IMR-90 (cell line): ENCODE data around the gene SLC17A8. TPM values are rescaled to one million over a fixed set of nuclear protein-coding genes. Genes with fewer than 3 reads are reported as not detected.

Experiments
- ATAC-seq: fragments of 200-7000 bp; cut with Tn5 transposase; 2 replicates; pipeline ENCODE4 v1.9.1; 2020; ENCODE audit warnings: low read depth, mild to moderate bottlenecking, moderate library complexity
- BruUV-seq: library from RNA; stranded (reverse); fragments of 400-500 nt; replicated peaks from 2 replicates; lab custom pipeline; 2021; lab: Mats Ljungman, UMichigan
- CTCF ChIA-PET: fragments of 300-600 bp; formaldehyde crosslinking; extraction: SDS; loops from one replicate; lab custom pipeline; 2021; ENCODE audit warnings: antibody characterized with exemption; lab: Yijun Ruan, JAX
- POLR2A ChIA-PET: fragments of 300-600 bp; sonication (Branson Sonifier 250); formaldehyde crosslinking; loops from one replicate; lab custom pipeline; 2022; ENCODE audit warnings: antibody characterized with exemption; ENCODE audit not compliant: unreplicated experiment; lab: Charles Lee
- DNase-seq: peaks from one replicate; pipeline ENCODE4 v3.0.0; 2013
- H2AFZ ChIP-seq: replicated peaks from 2 replicates; pipeline ENCODE3; 2013; ENCODE audit warnings: low read length, mild to moderate bottlenecking; ENCODE audit not compliant: poor library complexity
- H2AK5ac ChIP-seq: 2 replicates; pipeline ENCODE4 v1.6.1; 2013; ENCODE audit warnings: low read depth, low read length, inconsistent platforms
- H2AK9ac ChIP-seq: replicated peaks from 2 replicates; pipeline ENCODE3; 2013; ENCODE audit warnings: mild to moderate bottlenecking, low read depth, low read length, moderate library complexity; ENCODE audit not compliant: poor library complexity
- H2BK120ac ChIP-seq: 2 replicates; pipeline ENCODE4 v1.6.1; 2013; ENCODE audit warnings: low read depth, low read length, inconsistent platforms
- H2BK15ac ChIP-seq: 3 replicates; pipeline ENCODE4 v1.6.1; 2013; ENCODE audit warnings: low read depth, low read length, inconsistent platforms
- H2BK20ac ChIP-seq: 2 replicates; pipeline ENCODE4 v1.6.1; 2013; ENCODE audit warnings: low read depth, mild to moderate bottlenecking, inconsistent platforms, low read length, moderate library complexity
- H2BK5ac ChIP-seq: 2 replicates; pipeline ENCODE4 v1.6.1; 2013; ENCODE audit warnings: mild to moderate bottlenecking, low read depth, low read length, inconsistent platforms; ENCODE audit not compliant: poor library complexity, severe bottlenecking
- H3K14ac ChIP-seq: replicated peaks from 2 replicates; pipeline ENCODE4 v1.6.1; 2013; ENCODE audit warnings: low read depth, low read length, inconsistent platforms
- H3K18ac ChIP-seq: 2 replicates; pipeline ENCODE4 v1.6.1; 2013; ENCODE audit warnings: low read depth, low read length, control low read depth
- H3K23ac ChIP-seq: 2 replicates; pipeline ENCODE4 v1.6.1; 2013; ENCODE audit warnings: low read depth, low read length, inconsistent platforms
- H3K27ac ChIP-seq: 2 replicates; pipeline ENCODE4 v1.5.1; 2013; ENCODE audit warnings: mild to moderate bottlenecking, control low read depth, low read length; ENCODE audit not compliant: insufficient read depth
- H3K27me3 ChIP-seq: 2 replicates; pipeline ENCODE4 v1.6.1; 2013; ENCODE audit warnings: low read length; ENCODE audit not compliant: control insufficient read depth, insufficient read depth
- H3K36me3 ChIP-seq: 2 replicates; pipeline ENCODE4 v1.6.1; 2013; ENCODE audit warnings: low read length, mixed read lengths; ENCODE audit not compliant: control insufficient read depth, insufficient read depth
- H3K4ac ChIP-seq: 2 replicates; pipeline ENCODE4 v1.6.1; 2013; ENCODE audit warnings: low read depth, low read length, inconsistent platforms
- H3K4me1 ChIP-seq: 2 replicates; pipeline ENCODE4 v1.6.1; 2013; ENCODE audit warnings: low read length, mixed read lengths; ENCODE audit not compliant: control insufficient read depth, insufficient read depth
- H3K4me2 ChIP-seq: 2 replicates; pipeline ENCODE4 v1.6.1; 2013; ENCODE audit warnings: low read depth, mild to moderate bottlenecking, control low read depth, low read length, moderate library complexity
- H3K4me3 ChIP-seq: 2 replicates; pipeline ENCODE4 v1.5.1; 2013; ENCODE audit warnings: low read depth, mild to moderate bottlenecking, control low read depth, low read length, moderate library complexity; ENCODE audit not compliant: insufficient read depth
- H3K56ac ChIP-seq: 2 replicates; pipeline ENCODE4 v1.6.1; 2013; ENCODE audit warnings: low read length, inconsistent platforms; ENCODE audit not compliant: insufficient read depth; ENCODE audit errors: extremely low read depth
- H3K79me1 ChIP-seq, 2 experiments: 2 replicates each; pipeline ENCODE4 v1.6.1; 2013; ENCODE audit warnings: low read length in 2 of 2, inconsistent platforms in 1 of 2, low read depth in 1 of 2
- H3K9ac ChIP-seq: 2 replicates; pipeline ENCODE4 v1.6.1; 2013; ENCODE audit warnings: low read depth, low read length, control low read depth
- H3K9me1 ChIP-seq: 2 replicates; pipeline ENCODE4 v1.6.1; 2013; ENCODE audit warnings: low read length, inconsistent platforms; ENCODE audit not compliant: insufficient read depth
- H3K9me3 ChIP-seq: 2 replicates; pipeline ENCODE4 v1.6.1; 2013; ENCODE audit warnings: low read length; ENCODE audit not compliant: control insufficient read depth, insufficient read depth
- H4K20me1 ChIP-seq: 2 replicates; pipeline ENCODE4 v1.6.1; 2013; ENCODE audit warnings: low read length, inconsistent platforms; ENCODE audit not compliant: insufficient read depth
- H4K5ac ChIP-seq: 2 replicates; pipeline ENCODE4 v1.6.1; 2013; ENCODE audit warnings: mild to moderate bottlenecking, low read depth, low read length, control low read depth
- H4K8ac ChIP-seq, 2 experiments: 2 replicates each; pipeline ENCODE4 v1.6.1; 2013; ENCODE audit warnings: low read depth in 2 of 2, low read length in 2 of 2, control low read depth in 1 of 2, inconsistent platforms in 1 of 2
- H4K91ac ChIP-seq: 2 replicates; pipeline ENCODE4 v1.6.1; 2013; ENCODE audit warnings: low read depth, low read length, inconsistent platforms; ENCODE audit not compliant: insufficient read depth
- BHLHE40 ChIP-seq: fragments of 150-350 bp; IDR thresholded peaks from 2 replicates; pipeline ENCODE4 v1.6.1; 2016; ENCODE audit warnings: mild to moderate bottlenecking, low read depth, low read length
- CHD1 ChIP-seq: IDR thresholded peaks from 2 replicates; pipeline ENCODE4 v1.6.1; 2012; ENCODE audit warnings: low read depth, low read length, improper control_type of control experiment
- FOS ChIP-seq: fragments of 150-350 bp; IDR thresholded peaks from 2 replicates; pipeline ENCODE4 v1.6.1; 2016; ENCODE audit warnings: low read depth, low read length
- MAFK ChIP-seq: IDR thresholded peaks from 2 replicates; pipeline ENCODE4 v1.6.1; 2012; ENCODE audit warnings: low read depth, low read length, improper control_type of control experiment
- MXI1 ChIP-seq: IDR thresholded peaks from 2 replicates; pipeline ENCODE4 v1.6.1; 2012; ENCODE audit warnings: low read depth, mild to moderate bottlenecking, low read length, moderate library complexity, borderline replicate concordance
- POLR2A ChIP-seq: IDR thresholded peaks from 2 replicates; pipeline ENCODE4 v1.6.1; 2012; ENCODE audit warnings: mild to moderate bottlenecking, low read depth, low read length
- RAD21 ChIP-seq: IDR thresholded peaks from 2 replicates; pipeline ENCODE4 v1.6.1; 2012; ENCODE audit warnings: low read length, improper control_type of control experiment
- RCOR1 ChIP-seq: IDR thresholded peaks from 2 replicates; pipeline ENCODE4 v1.6.1; 2012; ENCODE audit warnings: mild to moderate bottlenecking, low read length, improper control_type of control experiment; ENCODE audit not compliant: insufficient replicate concordance
- RFX5 ChIP-seq: IDR thresholded peaks from 2 replicates; pipeline ENCODE4 v1.8.0; 2012; ENCODE audit warnings: low read depth, mild to moderate bottlenecking, low read length, moderate library complexity
- SMC3 ChIP-seq: fragments of 150-350 bp; IDR thresholded peaks from 2 replicates; pipeline ENCODE4 v1.6.1; 2016; ENCODE audit warnings: low read depth, mild to moderate bottlenecking, antibody characterized with exemption, low read length, moderate library complexity
- WGBS, 2 experiments: methylation state at CpG; one replicate each; pipeline versions ENCODE4 v1.1.5 to v1.1.7; 2013; ENCODE audit warnings: missing lambda C conversion rate in 2 of 2; ENCODE audit not compliant: insufficient read length in 1 of 2; ENCODE audit errors: extremely low coverage in 2 of 2; 5-methylcytosine and 5-hydroxymethylcytosine counted together
- dilution Hi-C: fragments of 300-500 bp; cut with HindIII; formaldehyde crosslinking; loops from one replicate; pipeline ENCODE4 v1.14.3; 2018; ENCODE audit warnings: low sequenced_read_pairs; ENCODE audit not compliant: unreplicated experiment
- in situ Hi-C: fragments of 300-500 bp; cut with MboI; formaldehyde crosslinking; loops from 3 replicates; pipeline ENCODE4 v1.14.3; 2019; ENCODE audit warnings: low sequenced_read_pairs, inconsistent platforms, mixed read lengths
- intact Hi-C: fragments of 100-400 bp; cut with micrococcal nuclease; formaldehyde crosslinking; loops from 2 replicates; pipeline ENCODE4 v1.10.0; 2022
- polyA plus RNA-seq, 3 experiments: library from polyadenylated mRNA; depleted of rRNA; stranded (reverse); fragments of >200 nt; gene quantifications; 2 replicates each; pipeline ENCODE4 v1.2.3, GENCODE V29; 2012; ENCODE audit warnings: low replicate concordance in 1 of 3
- total RNA-seq: library from RNA; depleted of rRNA; stranded (reverse); fragments of >200 nt; gene quantifications from 2 replicates; pipeline ENCODE4 v1.2.3, GENCODE V29; 2012
- TF ChIP-seq, protein P1 (sequence below): fragments of 150-350 bp; IDR thresholded peaks from 2 replicates; pipeline ENCODE4 v1.6.1; 2017; ENCODE audit warnings: mild to moderate bottlenecking, antibody characterized with exemption, low read length, low read depth
- TF ChIP-seq, protein P2 (sequence below): conservative IDR thresholded peaks from 2 replicates; pipeline ENCODE4 v1.5.1; 2012; ENCODE audit warnings: mild to moderate bottlenecking, low read depth, low read length, improper control_type of control experiment

SLC17A8 gene
- total and polyA plus RNA-seq, 2 of the 4 experiments (the other 2 are of a cell fraction): not detected

- Histone ChIP-seq H3K18ac (no peak overlapping the region), H3K4ac (no peak overlapping the region), H3K9me1 (no peaks in the 10 kb centered on the region), H2BK20ac (no peak overlapping the region), H3K56ac (no peak overlapping the region), H3K4me2 (no peak overlapping the region), H2AFZ (no peak overlapping the region), H3K14ac (no peak overlapping the region), H3K36me3 (no peaks in the 10 kb centered on the region), H2AK5ac (no peak overlapping the region), H4K8ac (no peak overlapping the region), H3K4me3 (no peak overlapping the region), H3K9me3 (no peaks in the 10 kb centered on the region), H4K20me1 (no peaks in the 10 kb centered on the region), H3K79me1 (no peaks in the 10 kb centered on the region), H2AK9ac (no peak overlapping the region), H3K9ac (no peak overlapping the region), H2BK5ac (no peak overlapping the region), H4K91ac (no peak overlapping the region), H2BK15ac (no peak overlapping the region), H2BK120ac (no peak overlapping the region), H4K5ac (no peak overlapping the region), H3K23ac (no peak overlapping the region), H3K27ac (no peak overlapping the region), H3K4me1 (no peaks in the 10 kb centered on the region), H3K27me3 (peaks cover 8% of the 10 kb centered on the region; the same call in 1 of the 2 replicates)
- TF ChIP-seq MAFK (no peak), POLR2A (no peak), RCOR1 (no peak), CHD1 (no peak), MXI1 (no peak), RAD21 (no peak), RFX5 (no peak), SMC3 (no peak), FOS (no peak), BHLHE40 (no peak)
- TF ChIP-seq, protein P1, sequence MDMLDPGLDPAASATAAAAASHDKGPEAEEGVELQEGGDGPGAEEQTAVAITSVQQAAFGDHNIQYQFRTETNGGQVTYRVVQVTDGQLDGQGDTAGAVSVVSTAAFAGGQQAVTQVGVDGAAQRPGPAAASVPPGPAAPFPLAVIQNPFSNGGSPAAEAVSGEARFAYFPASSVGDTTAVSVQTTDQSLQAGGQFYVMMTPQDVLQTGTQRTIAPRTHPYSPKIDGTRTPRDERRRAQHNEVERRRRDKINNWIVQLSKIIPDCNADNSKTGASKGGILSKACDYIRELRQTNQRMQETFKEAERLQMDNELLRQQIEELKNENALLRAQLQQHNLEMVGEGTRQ: no peak
- TF ChIP-seq, protein P2, sequence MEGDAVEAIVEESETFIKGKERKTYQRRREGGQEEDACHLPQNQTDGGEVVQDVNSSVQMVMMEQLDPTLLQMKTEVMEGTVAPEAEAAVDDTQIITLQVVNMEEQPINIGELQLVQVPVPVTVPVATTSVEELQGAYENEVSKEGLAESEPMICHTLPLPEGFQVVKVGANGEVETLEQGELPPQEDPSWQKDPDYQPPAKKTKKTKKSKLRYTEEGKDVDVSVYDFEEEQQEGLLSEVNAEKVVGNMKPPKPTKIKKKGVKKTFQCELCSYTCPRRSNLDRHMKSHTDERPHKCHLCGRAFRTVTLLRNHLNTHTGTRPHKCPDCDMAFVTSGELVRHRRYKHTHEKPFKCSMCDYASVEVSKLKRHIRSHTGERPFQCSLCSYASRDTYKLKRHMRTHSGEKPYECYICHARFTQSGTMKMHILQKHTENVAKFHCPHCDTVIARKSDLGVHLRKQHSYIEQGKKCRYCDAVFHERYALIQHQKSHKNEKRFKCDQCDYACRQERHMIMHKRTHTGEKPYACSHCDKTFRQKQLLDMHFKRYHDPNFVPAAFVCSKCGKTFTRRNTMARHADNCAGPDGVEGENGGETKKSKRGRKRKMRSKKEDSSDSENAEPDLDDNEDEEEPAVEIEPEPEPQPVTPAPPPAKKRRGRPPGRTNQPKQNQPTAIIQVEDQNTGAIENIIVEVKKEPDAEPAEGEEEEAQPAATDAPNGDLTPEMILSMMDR: no peak
- WGBS, 2 experiments: 75% methylated on average over 2 of the region's 4 CpGs; no CpG with 5 or more reads in 1 of the 2 experiments
- intact Hi-C loops: no loop called here
- ChIA-PET POLR2A (no interaction called here), CTCF (no interaction called here)
- no peak for DNase-seq
- in situ Hi-C loops: loop anchor here (25.0 kb wide), 1 partner anchor 173 kb away; no protein-coding TSS in a partner anchor
- no TSS peak for BruUV-seq
- no peak for ATAC-seq
- dilution Hi-C loops: no loop called here
Observed at GRCh38 chr12:100364324-100364723, 7.5 kb downstream of the SLC17A8 start.
